Right atrium auricular region (tissue), 2 donors: Measurements from ENCODE around the gene SLC5A10. TPM values are rescaled to one million over a fixed set of nuclear protein-coding genes. Genes with fewer than 3 reads are reported as not detected.
"Not testable (repeated sequence)": the region's sequence is repeated elsewhere in the genome, so short reads cannot be mapped to it uniquely, and the experiment has no call there.

Source experiments
- DNase-seq: peaks from one replicate; pipeline ENCODE4 v3.0.0-alpha.2; 2019; ENCODE audit warnings: low spot score
- H3K27ac ChIP-seq, 2 donors: fragments of 200-600 bp; sonication (generic); 1 replicate in 1 of 2; 2 replicates in 1 of 2; pipeline ENCODE4 v1.5.1; 2016 to 2019
- H3K27me3 ChIP-seq, 2 donors: fragments of 200-600 bp; sonication (generic); one replicate each; pipeline versions ENCODE4 v1.5.1 to v1.6.0; 2017 to 2019
- H3K36me3 ChIP-seq: fragments of 200-600 bp; sonication (generic); one replicate; pipeline ENCODE4 v1.5.1; 2016
- H3K4me1 ChIP-seq, 2 donors: fragments of 200-600 bp; sonication (generic); one replicate each; pipeline versions ENCODE4 v1.5.1 to v1.6.0; 2017 to 2019
- H3K4me3 ChIP-seq, 2 donors: fragments of 200-600 bp; sonication (generic); 1 replicate in 1 of 2; 2 replicates in 1 of 2; pipeline ENCODE4 v1.5.1; 2017 to 2019; ENCODE audit warnings: mild to moderate bottlenecking in 1 of 2, moderate library complexity in 1 of 2
- H3K9me3 ChIP-seq, 2 donors: fragments of 200-600 bp; sonication (generic); one replicate each; pipeline ENCODE4 v1.5.1; 2019
- CTCF ChIP-seq, 2 donors: fragments of 200-600 bp; sonication (generic); IDR thresholded peaks; one replicate each; pipeline ENCODE4 v1.5.1; 2019; ENCODE audit warnings: antibody characterized with exemption in 2 of 2
- total RNA-seq, 2 donors: library from RNA; depleted of rRNA; stranded (reverse); fragments of >200 nt; gene quantifications; one replicate each; pipeline ENCODE4 v1.1.0, GENCODE V29; 2016

Gene SLC5A10
- total RNA-seq, 2 donors from 2014 or later = 0.16 TPM; not detected in 1

DNA sequence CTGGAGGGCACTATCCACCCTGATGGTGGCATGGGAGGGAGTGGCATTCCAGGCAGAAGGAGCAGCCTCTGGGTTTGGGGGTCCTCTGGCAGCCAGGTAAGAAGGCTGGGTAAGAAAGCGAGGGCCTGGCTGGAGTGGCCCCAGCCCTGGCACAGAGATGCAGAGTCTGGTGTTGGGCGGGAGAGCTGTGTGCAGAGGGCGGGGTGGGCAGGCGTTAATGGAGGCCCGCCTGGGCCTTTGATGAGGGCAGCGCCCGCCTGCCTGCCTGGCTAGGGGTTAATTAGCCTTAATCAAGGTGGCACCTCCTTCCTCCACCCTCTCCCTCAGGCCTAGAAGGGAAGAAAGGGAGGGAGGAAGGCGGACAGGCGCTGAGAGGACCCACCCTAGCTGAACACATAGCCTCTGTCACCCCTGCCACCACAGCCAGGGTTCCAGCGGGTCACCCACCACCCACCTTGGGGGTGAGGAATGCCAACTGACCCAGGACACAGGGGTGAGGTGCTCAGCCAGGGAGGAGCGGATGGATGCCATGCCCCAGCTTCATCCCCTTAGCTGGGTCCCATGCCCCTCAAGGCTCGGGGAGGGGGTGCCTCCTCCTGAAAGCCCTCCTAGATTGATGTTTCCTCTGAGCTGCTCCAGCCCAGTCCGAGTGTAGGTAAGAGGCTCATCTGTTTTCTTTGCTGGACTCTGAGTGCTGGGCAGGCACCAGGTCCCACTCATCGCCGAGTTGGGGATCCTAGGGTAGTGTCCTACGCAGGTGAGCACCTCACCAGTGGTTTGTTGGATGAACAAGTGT, 66.0 kb downstream of the SLC5A10 start:
- Histone ChIP-seq H3K9me3 (no peaks in the 10 kb centered on the region), H3K27me3 (no peaks in the 10 kb centered on the region), H3K36me3 (no peaks in the 10 kb centered on the region), H3K27ac (no peak overlapping the region), H3K4me1 (no peaks in the 10 kb centered on the region), H3K4me3 (no peak overlapping the region)
- no peak for DNase-seq
- no peak for TF ChIP-seq CTCF (IDR thresholded peaks at IDR 0.05)

GRCh38 chr17:19018600-19018950, 66.6 kb downstream of the SLC5A10 start:
- no peaks in the 10 kb centered on the region for H3K27me3 ChIP-seq
- no peaks in the 10 kb centered on the region for H3K4me1 ChIP-seq
- DNase-seq = no peak
- no peak for TF ChIP-seq CTCF (IDR thresholded peaks at IDR 0.05)
- H3K9me3 ChIP-seq = no peaks in the 10 kb centered on the region
- no peak overlapping the region for H3K4me3 ChIP-seq
- H3K27ac ChIP-seq = no peak overlapping the region
- H3K36me3 ChIP-seq = no peaks in the 10 kb centered on the region

DNA sequence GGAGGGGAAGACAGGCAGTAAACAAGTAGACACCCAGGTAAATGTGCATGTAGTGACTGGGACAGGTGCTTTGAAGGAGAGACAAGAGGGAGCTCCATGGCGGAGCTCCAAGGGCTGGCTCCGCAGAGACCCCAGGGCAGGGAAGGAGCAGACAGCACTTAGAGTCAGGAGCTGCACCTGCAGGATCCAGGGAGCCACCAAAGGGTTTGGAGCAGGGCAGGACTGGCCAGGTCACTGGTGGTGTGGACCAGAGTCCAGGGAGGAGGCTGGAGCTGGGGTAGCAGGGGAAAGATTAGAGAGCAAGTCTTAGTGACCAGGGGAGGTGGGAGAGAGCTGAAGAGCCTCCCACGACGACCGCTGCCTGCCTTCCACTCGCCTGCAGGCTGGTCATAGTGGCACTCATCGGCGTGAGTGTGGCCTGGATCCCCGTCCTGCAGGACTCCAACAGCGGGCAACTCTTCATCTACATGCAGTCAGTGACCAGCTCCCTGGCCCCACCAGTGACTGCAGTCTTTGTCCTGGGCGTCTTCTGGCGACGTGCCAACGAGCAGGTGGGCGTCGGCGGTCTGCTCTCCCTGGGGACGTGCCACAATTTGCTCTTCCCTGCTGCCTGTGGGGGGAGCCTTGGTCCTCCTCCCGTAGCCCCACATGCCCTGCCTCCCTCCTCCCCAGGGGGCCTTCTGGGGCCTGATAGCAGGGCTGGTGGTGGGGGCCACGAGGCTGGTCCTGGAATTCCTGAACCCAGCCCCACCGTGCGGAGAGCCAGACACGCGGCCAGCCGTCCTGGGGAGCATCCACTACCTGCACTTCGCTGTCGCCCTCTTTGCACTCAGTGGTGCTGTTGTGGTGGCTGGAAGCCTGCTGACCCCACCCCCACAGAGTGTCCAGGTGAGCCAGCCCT, 67.3 kb downstream of the SLC5A10 start:
- H3K27me3 ChIP-seq = no peaks in the 10 kb centered on the region
- H3K9me3 ChIP-seq = no peaks in the 10 kb centered on the region
- no peak for DNase-seq
- TF ChIP-seq CTCF (IDR thresholded peaks at IDR 0.05) = no peak
- no peak overlapping the region for H3K4me3 ChIP-seq
- H3K27ac ChIP-seq = no peak overlapping the region
- no peaks in the 10 kb centered on the region for H3K36me3 ChIP-seq
- H3K4me1 ChIP-seq = no peaks in the 10 kb centered on the region

GRCh38 chr17:19020016-19020415, 68.1 kb downstream of the SLC5A10 start:
- no peaks in the 10 kb centered on the region for H3K4me1 ChIP-seq
- no peaks in the 10 kb centered on the region for H3K27me3 ChIP-seq
- no peaks in the 10 kb centered on the region for H3K36me3 ChIP-seq
- H3K9me3 ChIP-seq = no peaks in the 10 kb centered on the region
- H3K27ac ChIP-seq = no peak overlapping the region
- no peak for DNase-seq
- no peak overlapping the region for H3K4me3 ChIP-seq
- no peak for TF ChIP-seq CTCF (IDR thresholded peaks at IDR 0.05)

DNA sequence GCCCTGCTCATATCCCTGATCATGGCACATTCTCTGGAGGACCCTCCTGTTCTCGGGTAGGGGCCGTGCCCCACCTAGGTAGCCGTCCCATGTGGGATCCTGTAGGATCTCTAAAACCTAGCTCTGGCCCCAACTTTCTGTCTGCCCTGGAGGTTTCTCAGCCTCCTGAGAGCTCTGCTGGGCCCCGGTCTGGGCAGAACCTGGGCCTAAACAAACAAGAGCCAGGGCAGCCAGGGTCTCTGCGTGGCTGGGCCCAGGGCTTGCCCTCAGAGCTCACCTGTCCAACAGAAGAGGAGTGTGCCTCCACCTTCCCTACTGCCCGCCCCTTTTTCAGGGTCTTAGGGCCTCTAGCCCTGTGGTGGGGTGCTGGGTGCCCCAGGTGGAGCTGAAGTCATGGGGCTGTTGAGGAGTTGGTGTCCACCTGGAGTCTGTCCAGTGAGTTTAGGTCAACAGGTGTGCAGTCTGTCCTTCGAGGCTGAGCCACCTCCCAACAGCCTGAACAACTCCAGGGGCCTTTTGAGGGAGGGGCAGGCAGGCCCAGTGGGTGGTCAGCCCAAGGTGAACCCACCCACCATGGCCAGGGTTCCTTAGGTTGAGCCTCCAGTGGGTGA, 69.2 kb downstream of the SLC5A10 start:
- not testable (repeated sequence) for H3K36me3 ChIP-seq, H3K4me1 ChIP-seq, H3K27ac ChIP-seq, H3K9me3 ChIP-seq, H3K4me3 ChIP-seq, H3K27me3 ChIP-seq, DNase-seq

GRCh38 chr17:19021622-19022083, 69.7 kb downstream of the SLC5A10 start:
- Histone ChIP-seq H3K27me3 (no peaks in the 10 kb centered on the region), H3K27ac (no peak overlapping the region), H3K4me3 (no peak overlapping the region), H3K4me1 (no peaks in the 10 kb centered on the region), H3K36me3 (no peaks in the 10 kb centered on the region), H3K9me3 (no peaks in the 10 kb centered on the region)
- DNase-seq = no peak
- no peak for TF ChIP-seq CTCF (IDR thresholded peaks at IDR 0.05)
